ENCODE data around the gene TMEM273.

DNA sequence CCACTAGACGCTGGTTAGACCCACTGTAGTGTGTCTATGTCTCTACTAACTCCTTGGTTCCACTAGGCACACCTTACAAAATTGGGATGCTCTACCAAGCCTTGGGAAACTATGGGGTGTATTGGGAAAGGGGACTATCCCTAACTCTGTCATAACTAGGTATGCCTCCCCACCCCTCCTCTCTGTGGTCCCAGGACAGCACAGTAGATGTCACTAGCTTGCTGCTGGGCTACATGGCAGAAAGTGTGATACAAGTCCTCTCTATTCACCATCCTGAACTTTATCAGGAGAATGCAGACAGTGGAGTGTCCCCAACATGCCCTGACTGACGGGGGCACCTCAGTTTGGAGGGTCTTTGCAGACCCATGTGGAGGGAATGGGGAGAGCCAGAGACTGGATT is 30.3 kb upstream of the TMEM273 start:
- TF ChIP-seq, protein P1, sequence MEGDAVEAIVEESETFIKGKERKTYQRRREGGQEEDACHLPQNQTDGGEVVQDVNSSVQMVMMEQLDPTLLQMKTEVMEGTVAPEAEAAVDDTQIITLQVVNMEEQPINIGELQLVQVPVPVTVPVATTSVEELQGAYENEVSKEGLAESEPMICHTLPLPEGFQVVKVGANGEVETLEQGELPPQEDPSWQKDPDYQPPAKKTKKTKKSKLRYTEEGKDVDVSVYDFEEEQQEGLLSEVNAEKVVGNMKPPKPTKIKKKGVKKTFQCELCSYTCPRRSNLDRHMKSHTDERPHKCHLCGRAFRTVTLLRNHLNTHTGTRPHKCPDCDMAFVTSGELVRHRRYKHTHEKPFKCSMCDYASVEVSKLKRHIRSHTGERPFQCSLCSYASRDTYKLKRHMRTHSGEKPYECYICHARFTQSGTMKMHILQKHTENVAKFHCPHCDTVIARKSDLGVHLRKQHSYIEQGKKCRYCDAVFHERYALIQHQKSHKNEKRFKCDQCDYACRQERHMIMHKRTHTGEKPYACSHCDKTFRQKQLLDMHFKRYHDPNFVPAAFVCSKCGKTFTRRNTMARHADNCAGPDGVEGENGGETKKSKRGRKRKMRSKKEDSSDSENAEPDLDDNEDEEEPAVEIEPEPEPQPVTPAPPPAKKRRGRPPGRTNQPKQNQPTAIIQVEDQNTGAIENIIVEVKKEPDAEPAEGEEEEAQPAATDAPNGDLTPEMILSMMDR (IDR thresholded peaks at IDR 0.05; ENCODE audit: borderline replicate concordance, extremely low read depth, low read length, poor library complexity, severe bottlenecking), result peak; percentile 11
- TF ChIP-seq EZH2 (IDR thresholded peaks at IDR 0.05; ENCODE audit: borderline replicate concordance, low read depth, low read length, severe bottlenecking), result no peak

Measured in DND-41 (cell line).